Measurements from ENCODE around the gene BSDC1.
A peak's percentile ranks its signal among the peaks of the same experiment; 100 is the strongest.

Gene BSDC1

DNA sequence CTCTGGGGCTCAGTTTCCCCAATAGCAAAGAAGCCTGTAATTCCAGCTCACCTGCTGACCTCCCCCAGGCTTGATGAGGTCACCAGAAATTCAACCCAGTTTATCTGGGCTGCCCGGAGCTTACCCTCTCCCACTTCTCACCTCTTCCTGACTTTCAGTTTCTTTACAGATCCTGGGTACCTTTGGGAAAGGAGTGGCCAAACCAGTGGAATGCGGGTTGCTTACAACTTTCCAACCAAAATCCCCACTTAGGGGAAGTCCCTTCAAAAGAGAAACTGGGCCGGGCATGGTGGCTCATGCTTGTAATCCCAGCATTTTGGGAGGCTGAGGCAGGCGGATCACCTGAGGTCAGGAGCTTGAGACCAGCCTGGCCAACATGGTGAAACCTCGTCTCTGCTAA, 52.3 kb downstream of the BSDC1 start:
- no peak overlapping the region for H3K4me3 ChIP-seq (ENCODE audit: low read depth, low read length)
- no peak for DNase-seq (ENCODE audit: low read depth, low spot score)
- TF ChIP-seq, protein P1, sequence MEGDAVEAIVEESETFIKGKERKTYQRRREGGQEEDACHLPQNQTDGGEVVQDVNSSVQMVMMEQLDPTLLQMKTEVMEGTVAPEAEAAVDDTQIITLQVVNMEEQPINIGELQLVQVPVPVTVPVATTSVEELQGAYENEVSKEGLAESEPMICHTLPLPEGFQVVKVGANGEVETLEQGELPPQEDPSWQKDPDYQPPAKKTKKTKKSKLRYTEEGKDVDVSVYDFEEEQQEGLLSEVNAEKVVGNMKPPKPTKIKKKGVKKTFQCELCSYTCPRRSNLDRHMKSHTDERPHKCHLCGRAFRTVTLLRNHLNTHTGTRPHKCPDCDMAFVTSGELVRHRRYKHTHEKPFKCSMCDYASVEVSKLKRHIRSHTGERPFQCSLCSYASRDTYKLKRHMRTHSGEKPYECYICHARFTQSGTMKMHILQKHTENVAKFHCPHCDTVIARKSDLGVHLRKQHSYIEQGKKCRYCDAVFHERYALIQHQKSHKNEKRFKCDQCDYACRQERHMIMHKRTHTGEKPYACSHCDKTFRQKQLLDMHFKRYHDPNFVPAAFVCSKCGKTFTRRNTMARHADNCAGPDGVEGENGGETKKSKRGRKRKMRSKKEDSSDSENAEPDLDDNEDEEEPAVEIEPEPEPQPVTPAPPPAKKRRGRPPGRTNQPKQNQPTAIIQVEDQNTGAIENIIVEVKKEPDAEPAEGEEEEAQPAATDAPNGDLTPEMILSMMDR (IDR thresholded peaks at IDR 0.05; ENCODE audit: low read depth, low read length): no peak
- in situ Hi-C loops (cut with HindIII; ENCODE audit: low sequenced_read_pairs): no loop called here

DNA sequence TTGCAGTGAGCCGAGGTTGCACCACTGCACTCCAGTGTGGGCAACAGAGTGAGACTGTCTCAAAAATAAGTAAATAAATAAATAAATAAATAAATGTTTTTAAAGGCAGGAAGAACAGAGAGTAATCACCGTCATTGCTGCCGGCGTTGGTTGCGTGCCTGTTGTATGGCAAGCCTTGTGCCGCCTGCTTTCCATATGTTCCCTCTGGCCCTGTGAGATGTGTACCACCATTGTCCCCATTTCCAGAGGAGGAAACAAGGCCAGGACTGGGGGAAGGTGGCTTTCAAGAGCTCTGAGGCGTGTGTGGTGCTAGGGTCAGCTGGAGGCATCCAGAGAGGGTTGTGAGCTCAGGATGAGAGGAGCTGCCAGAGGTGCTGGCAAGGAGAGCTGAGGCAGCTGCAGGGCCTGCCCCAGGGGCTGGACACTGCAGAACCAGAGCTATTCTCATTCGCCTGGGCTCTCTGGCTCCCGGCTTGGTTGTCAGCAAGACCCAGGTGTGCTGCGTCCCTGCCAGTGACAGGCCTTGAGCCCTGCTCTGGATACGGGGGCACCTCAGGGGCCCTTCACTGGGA, 53.0 kb downstream of the BSDC1 start:
- in situ Hi-C loops (cut with HindIII; ENCODE audit: low sequenced_read_pairs): no loop called here
- no peak overlapping the region for H3K4me3 ChIP-seq (ENCODE audit: low read depth, low read length)
- TF ChIP-seq, protein P1 (IDR thresholded peaks at IDR 0.05; ENCODE audit: low read depth, low read length): no peak
- no peak for DNase-seq (ENCODE audit: low read depth, low spot score)

DNA sequence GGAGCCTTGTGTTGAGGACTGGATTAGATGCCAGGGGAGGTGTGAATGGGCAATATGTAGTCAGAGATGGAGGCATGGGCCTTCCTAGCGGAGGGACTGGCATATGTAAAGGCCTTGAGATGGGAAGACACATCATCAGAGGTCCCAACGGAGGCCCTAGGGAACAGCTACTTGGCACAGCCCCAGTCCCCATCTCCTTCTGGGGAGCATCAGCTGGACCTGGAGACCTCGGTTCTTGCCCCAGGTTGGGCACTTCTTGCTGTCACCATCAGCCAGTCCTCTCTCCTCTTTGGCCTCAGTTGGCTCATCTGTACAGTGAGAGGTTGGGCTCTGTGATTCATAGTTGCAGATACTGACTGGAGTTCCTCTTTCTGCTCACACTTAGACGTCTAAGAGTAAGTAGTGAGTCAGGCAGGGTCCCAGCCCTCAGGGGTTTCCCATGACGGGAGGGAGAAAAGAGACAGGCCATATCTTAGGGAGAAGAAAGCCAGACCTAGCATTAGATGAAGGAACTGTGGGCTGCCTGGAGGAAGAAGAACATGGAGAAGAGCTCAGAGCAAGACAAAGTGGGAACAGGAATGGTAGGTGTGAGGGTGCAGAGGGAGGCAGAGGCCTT, 54.8 kb downstream of the BSDC1 start:
- DNase-seq (ENCODE audit: low read depth, low spot score): peak; percentile 47

DNA sequence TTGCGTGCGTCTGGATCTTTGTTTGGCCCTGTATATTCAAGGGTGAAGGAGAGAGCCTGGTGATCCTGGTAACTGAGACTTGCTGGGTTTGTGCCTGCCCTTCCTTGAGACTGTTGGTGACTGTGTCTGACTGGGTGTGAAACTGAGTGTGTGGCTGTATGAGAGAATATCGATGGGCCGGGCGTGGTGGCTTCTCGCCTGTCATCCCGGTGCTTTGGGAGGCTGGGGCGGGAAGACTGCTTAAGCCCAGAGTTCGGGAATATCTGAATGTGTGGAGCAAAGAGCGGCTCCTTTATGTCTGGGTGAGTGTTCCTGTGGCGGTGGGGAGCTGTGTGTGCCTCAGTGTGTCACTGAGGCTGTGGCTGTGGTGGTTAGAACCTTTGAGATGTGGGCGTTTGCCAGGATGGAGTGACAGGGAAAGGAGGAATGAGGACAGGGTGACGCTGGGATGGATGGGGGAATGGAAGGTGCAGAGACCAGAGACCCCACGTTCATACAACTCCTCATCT, 55.5 kb downstream of the BSDC1 start:
- in situ Hi-C loops (cut with HindIII; ENCODE audit: low sequenced_read_pairs): no loop called here
- no peak for DNase-seq (ENCODE audit: low read depth, low spot score)
- H3K4me3 ChIP-seq (ENCODE audit: low read depth, low read length): no peak overlapping the region
- TF ChIP-seq, protein P1 (IDR thresholded peaks at IDR 0.05; ENCODE audit: low read depth, low read length): no peak

More for the DNA sequence above, 54.8 kb downstream of the BSDC1 start:
- H3K4me3 ChIP-seq (ENCODE audit: low read depth, low read length): no peak overlapping the region
- in situ Hi-C loops (cut with HindIII; ENCODE audit: low sequenced_read_pairs): no loop called here
- TF ChIP-seq, protein P1 (IDR thresholded peaks at IDR 0.05; ENCODE audit: low read depth, low read length): no peak

DNA sequence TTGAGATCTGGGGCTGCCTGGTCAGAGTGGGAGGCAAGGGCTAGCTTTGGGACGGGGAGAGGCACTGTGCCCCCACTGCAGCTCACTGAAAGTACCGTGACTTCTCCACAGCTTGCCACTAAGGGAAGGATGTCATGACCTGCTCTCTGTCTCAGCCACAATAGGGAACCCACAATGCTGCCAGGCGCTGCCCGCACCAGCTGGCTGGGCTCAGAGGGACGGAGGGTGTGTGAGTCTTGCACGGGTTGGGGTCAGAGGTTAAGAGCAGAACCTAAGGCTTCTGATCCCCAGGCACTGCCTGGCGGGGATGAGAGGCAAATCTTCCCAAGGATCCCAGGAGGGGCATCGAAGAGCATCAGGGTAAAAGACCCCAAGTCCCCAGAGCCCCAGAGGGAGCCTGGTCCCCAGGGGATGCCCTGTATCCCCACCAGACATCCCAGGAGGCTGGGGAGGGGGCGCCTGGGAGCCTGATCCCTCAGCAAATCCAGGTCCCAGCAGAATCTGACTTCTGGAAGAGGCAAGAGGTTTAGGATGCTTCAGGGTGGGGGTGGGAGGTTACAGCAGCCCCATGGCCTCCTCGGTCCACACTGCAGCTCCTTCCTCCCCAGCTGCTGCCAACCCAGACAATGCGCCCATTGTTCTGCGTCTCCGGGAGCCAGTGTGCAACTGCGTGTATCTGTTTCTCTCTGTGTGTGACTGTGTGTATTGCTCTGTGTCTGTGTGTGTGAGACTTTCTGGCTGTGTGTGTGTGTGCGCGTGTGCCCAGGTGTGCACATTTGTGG, 56.2 kb downstream of the BSDC1 start:
- in situ Hi-C loops (cut with HindIII; ENCODE audit: low sequenced_read_pairs): no loop called here
- no peak overlapping the region for H3K4me3 ChIP-seq (ENCODE audit: low read depth, low read length)
- TF ChIP-seq, protein P1 (IDR thresholded peaks at IDR 0.05; ENCODE audit: low read depth, low read length): no peak
- DNase-seq (ENCODE audit: low read depth, low spot score): no peak

DNA sequence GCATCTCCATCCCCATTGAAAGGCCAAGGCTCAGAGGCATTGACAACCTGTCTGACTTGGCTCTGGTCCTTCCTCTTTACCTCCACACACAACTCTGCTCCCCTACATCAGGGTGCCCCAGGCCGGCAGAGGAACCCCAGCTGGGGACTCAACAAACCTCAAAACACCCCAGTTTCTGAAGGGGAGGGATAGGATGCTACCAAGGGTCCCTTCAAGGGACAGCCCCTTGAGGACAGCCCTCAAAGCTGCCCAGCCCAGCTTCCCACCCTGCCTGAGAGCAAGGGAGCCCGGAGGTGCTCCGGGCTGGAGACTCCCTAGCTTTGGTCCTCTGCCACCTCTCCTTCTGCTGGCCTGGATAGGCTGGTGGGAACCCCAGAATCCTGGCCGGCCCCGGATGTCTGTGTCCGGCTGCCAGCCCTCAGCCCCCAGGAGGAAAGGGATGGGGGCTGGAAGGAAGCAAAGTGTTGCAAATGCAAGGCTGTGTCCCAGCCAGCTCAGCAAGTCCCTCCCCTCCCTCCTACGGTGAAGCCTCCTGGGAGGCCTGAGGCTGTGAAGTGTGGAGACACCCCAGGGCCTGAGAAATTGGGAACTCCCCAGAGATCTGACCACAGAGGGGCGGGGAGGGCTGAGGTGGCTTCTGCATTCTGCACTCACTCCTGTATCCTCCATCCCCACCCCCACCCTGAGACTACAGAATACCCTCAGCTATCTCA, 57.1 kb downstream of the BSDC1 start:
- in situ Hi-C loops (cut with HindIII; ENCODE audit: low sequenced_read_pairs): no loop called here
- no peak for DNase-seq (ENCODE audit: low read depth, low spot score)
- TF ChIP-seq, protein P1 (IDR thresholded peaks at IDR 0.05; ENCODE audit: low read depth, low read length): no peak
- no peak overlapping the region for H3K4me3 ChIP-seq (ENCODE audit: low read depth, low read length)
